HCT116 (cell line): Measurements from ENCODE around the gene TBX15. TPM values are rescaled to one million over a fixed set of nuclear protein-coding genes. Genes with fewer than 3 reads are reported as not detected.
"Not testable (repeated sequence)": the region's sequence is repeated elsewhere in the genome, so short reads cannot be mapped to it uniquely, and the experiment has no call there.

Experiments
- ATAC-seq: fragments of 200-7000 bp; cut with Tn5 transposase; 2 replicates; pipeline ENCODE4 v1.9.1; 2020; ENCODE audit warnings: mild to moderate bottlenecking, moderate library complexity
- BruUV-seq: library from RNA; stranded (reverse); fragments of 400-500 nt; replicated peaks from 2 replicates; lab custom pipeline; 2021; lab: Mats Ljungman, UMichigan
- CTCF ChIA-PET: fragments of 300-600 bp; sonication (Branson Sonifier 250); formaldehyde crosslinking; loops from one replicate; lab custom pipeline; 2021; ENCODE audit warnings: antibody characterized with exemption; lab: Charles Lee
- POLR2A ChIA-PET: fragments of 300-600, 350-600 bp; sonication (Branson Sonifier 250); formaldehyde crosslinking; loops from one replicate; lab custom pipeline; 2021; ENCODE audit warnings: antibody characterized with exemption; lab: Charles Lee
- RAD21 ChIA-PET, 2 experiments: fragments of 300-600 bp; sonication (Branson Sonifier 250); formaldehyde crosslinking; loops; one replicate each; lab custom pipeline; 2023; ENCODE audit warnings: low total read pairs in 2 of 2; ENCODE audit not compliant: uncharacterized antibody in 2 of 2, unreplicated experiment in 2 of 2, low non-redundant PET in 1 of 2; lab: Charles Lee
- DNase-seq: peaks from one replicate; pipeline ENCODE4 v3.0.0-alpha.2; 2010; ENCODE audit warnings: low read depth, low spot score
- H2AFZ ChIP-seq: fragments of 200-600 bp; shearing (Covaris generic), sonication (generic); 2 replicates; pipeline ENCODE4 v1.6.1; 2017; ENCODE audit warnings: low read depth, mixed run types, mixed read lengths, antibody characterized with exemption, low read length; ENCODE audit not compliant: poor library complexity, severe bottlenecking
- H3K27ac ChIP-seq: 2 replicates; pipeline ENCODE4 v1.5.1; 2012; ENCODE audit warnings: low read depth, low read length
- H3K27me3 ChIP-seq: fragments of 200-600 bp; sonication (generic); 2 replicates; pipeline ENCODE4 v1.6.1; 2016; ENCODE audit warnings: mixed run types, low read length, mixed read lengths; ENCODE audit not compliant: insufficient read depth
- H3K36me3 ChIP-seq, 2 experiments: fragments of 200-500 bp in 1 of 2; fragments of 200-600 bp in 1 of 2; sonication (Bioruptor generic) in 1 of 2; sonication (generic) in 1 of 2; 2 replicates each; pipeline versions ENCODE4 v1.5.1 to v1.6.1; 2014 to 2016; ENCODE audit warnings: low read length in 2 of 2, inconsistent platforms in 1 of 2, mixed read lengths in 1 of 2, mixed run types in 1 of 2; ENCODE audit not compliant: insufficient read depth in 2 of 2, control insufficient read depth in 1 of 2
- H3K4me1 ChIP-seq, 2 experiments: fragments of 200-600 bp in 1 of 2; sonication (generic) in 1 of 2; 2 replicates each; pipeline versions ENCODE4 v1.5.1 to v1.6.1; 2012 to 2017; ENCODE audit warnings: low read length in 2 of 2, inconsistent platforms in 1 of 2, mild to moderate bottlenecking in 1 of 2, mixed read lengths in 1 of 2, mixed run types in 1 of 2, moderate library complexity in 1 of 2; ENCODE audit not compliant: insufficient read depth in 2 of 2, control insufficient read depth in 1 of 2
- H3K4me2 ChIP-seq: fragments of 200-600 bp; sonication (generic); 2 replicates; pipeline ENCODE4 v1.6.1; 2017; ENCODE audit warnings: mixed run types, low read length, mixed read lengths
- H3K4me3 ChIP-seq, 2 experiments: fragments of 200-600 bp in 1 of 2; sonication (generic) in 1 of 2; replicated peaks in 1 of 2; 2 replicates each; pipeline ENCODE4 v1.5.1; 2011 to 2016; ENCODE audit warnings: low read length in 2 of 2, control low read depth in 1 of 2, low read depth in 1 of 2, mild to moderate bottlenecking in 1 of 2, mixed read lengths in 1 of 2, mixed run types in 1 of 2
- H3K79me2 ChIP-seq: fragments of 200-600 bp; sonication (generic); 2 replicates; pipeline ENCODE4 v1.6.1; 2017; ENCODE audit warnings: mild to moderate bottlenecking, mixed run types, low read length, moderate library complexity, mixed read lengths; ENCODE audit not compliant: insufficient read depth
- H3K9ac ChIP-seq: fragments of 200-600 bp; sonication (generic); 2 replicates; pipeline ENCODE4 v1.6.1; 2016; ENCODE audit warnings: low read length, mixed read lengths
- H3K9me2 ChIP-seq: fragments of 200-600 bp; sonication (generic), shearing (Covaris generic); 2 replicates; pipeline ENCODE4 v1.6.1; 2017; ENCODE audit warnings: mixed run types, mild to moderate bottlenecking, moderate library complexity; ENCODE audit not compliant: insufficient read depth
- H3K9me3 ChIP-seq, 2 experiments: fragments of 200-500 bp in 1 of 2; fragments of 200-600 bp in 1 of 2; sonication (Bioruptor generic) in 1 of 2; sonication (generic) in 1 of 2; 2 replicates each; pipeline ENCODE4 v1.6.1; 2014 to 2017; ENCODE audit warnings: low read length in 2 of 2, mixed read lengths in 2 of 2, inconsistent platforms in 1 of 2, low read depth in 1 of 2, mild to moderate bottlenecking in 1 of 2, mixed run types in 1 of 2, moderate library complexity in 1 of 2; ENCODE audit not compliant: control insufficient read depth in 1 of 2, insufficient read depth in 1 of 2
- H4K20me1 ChIP-seq: fragments of 200-600 bp; sonication (generic), shearing (Covaris generic); 2 replicates; pipeline ENCODE4 v1.6.1; 2017; ENCODE audit warnings: mixed run types, mild to moderate bottlenecking, moderate library complexity; ENCODE audit not compliant: insufficient read depth
- ELF1 ChIP-seq: IDR thresholded peaks from 2 replicates; pipeline ENCODE4 v1.6.1; 2012; ENCODE audit warnings: low read depth, borderline replicate concordance
- EZH2phosphoT487 ChIP-seq: fragments of 200-600 bp; IDR thresholded peaks from 2 replicates; pipeline ENCODE4 v1.6.1; 2018; ENCODE audit warnings: antibody characterized with exemption, borderline replicate concordance
- POLR2A ChIP-seq: IDR thresholded peaks from 2 replicates; pipeline ENCODE4 v1.7.0; 2011; ENCODE audit warnings: borderline replicate concordance; ENCODE audit not compliant: insufficient read depth, insufficient read length; ENCODE audit errors: extremely low read depth
- SP1 ChIP-seq: IDR thresholded peaks from 2 replicates; pipeline ENCODE4 v1.6.1; 2012; ENCODE audit warnings: low read depth
- SRF ChIP-seq: IDR thresholded peaks from 2 replicates; pipeline ENCODE4 v1.6.1; 2012; ENCODE audit warnings: low read depth
- intact Hi-C: fragments of 100-400 bp; cut with micrococcal nuclease; formaldehyde crosslinking; loops from 2 replicates; pipeline ENCODE4 v1.10.0; 2022
- total RNA-seq: library from RNA; stranded (reverse); gene quantifications from one replicate; pipeline ENCODE4 v1.2.1, GENCODE V29; 2021; ENCODE audit not compliant: unreplicated experiment
- TF ChIP-seq, protein P1 (sequence below): IDR thresholded peaks from 2 replicates; pipeline ENCODE4 v1.6.1; 2012; ENCODE audit warnings: low read depth

Gene TBX15
- total RNA-seq, 1 experiment from 2014 or later, result not detected

DNA sequence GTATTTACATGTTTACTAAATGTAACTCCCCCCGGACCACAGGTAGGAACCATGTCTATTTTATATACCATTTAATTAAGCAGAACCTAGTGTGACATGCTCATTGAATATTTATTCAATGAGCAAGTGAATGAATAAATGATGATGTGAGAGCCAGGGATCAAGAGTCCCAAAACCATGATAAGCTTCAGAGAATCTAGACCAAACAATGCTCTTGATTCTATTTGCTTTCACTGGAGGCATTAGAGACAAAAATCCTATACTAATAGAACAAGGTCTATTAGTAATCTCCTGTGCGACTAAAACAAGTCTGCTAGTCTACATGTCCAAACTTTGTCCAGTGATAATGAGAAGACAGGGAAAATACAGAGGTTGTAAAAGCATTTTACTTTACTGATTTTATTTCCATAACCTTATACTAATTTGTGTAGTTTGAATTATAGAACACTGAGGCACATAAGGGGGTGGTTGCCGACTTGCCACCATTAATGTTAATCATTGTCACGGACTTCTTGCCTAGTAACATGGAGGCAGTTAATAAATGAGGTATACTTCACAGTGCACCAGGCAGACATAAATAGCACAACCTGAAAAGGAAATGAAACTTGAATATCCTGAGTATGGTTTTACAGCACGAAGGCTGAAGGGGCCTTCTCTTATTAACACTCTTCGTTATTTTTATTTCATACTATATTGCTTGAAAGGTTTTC is 69.8 kb downstream of the TBX15 start:
- CTCF ChIA-PET, result no interaction called here
- Histone ChIP-seq H3K79me2 (no peaks in the 10 kb centered on the region), H3K4me3 (no peak overlapping the region), H3K27me3 (peaks cover 9% of the 10 kb centered on the region; the same call in 1 of the 2 replicates), H3K9me2 (no peaks in the 10 kb centered on the region), H2AFZ (no peak overlapping the region), H4K20me1 (no peaks in the 10 kb centered on the region), H3K9ac (no peak overlapping the region), H3K36me3 (no peaks in the 10 kb centered on the region), H3K4me2 (no peak overlapping the region), H3K4me1 (no peaks in the 10 kb centered on the region), H3K27ac (no peak overlapping the region), H3K9me3 (no peaks in the 10 kb centered on the region)
- DNase-seq, result no peak
- BruUV-seq, result no TSS peak
- POLR2A ChIA-PET, result no interaction called here
- ATAC-seq, result no peak
- intact Hi-C loops, result no loop called here
- RAD21 ChIA-PET, result no interaction called here
- TF ChIP-seq EZH2phosphoT487 (no peak), POLR2A (no peak), ELF1 (no peak), SP1 (no peak), SRF (no peak)
- TF ChIP-seq, protein P1, sequence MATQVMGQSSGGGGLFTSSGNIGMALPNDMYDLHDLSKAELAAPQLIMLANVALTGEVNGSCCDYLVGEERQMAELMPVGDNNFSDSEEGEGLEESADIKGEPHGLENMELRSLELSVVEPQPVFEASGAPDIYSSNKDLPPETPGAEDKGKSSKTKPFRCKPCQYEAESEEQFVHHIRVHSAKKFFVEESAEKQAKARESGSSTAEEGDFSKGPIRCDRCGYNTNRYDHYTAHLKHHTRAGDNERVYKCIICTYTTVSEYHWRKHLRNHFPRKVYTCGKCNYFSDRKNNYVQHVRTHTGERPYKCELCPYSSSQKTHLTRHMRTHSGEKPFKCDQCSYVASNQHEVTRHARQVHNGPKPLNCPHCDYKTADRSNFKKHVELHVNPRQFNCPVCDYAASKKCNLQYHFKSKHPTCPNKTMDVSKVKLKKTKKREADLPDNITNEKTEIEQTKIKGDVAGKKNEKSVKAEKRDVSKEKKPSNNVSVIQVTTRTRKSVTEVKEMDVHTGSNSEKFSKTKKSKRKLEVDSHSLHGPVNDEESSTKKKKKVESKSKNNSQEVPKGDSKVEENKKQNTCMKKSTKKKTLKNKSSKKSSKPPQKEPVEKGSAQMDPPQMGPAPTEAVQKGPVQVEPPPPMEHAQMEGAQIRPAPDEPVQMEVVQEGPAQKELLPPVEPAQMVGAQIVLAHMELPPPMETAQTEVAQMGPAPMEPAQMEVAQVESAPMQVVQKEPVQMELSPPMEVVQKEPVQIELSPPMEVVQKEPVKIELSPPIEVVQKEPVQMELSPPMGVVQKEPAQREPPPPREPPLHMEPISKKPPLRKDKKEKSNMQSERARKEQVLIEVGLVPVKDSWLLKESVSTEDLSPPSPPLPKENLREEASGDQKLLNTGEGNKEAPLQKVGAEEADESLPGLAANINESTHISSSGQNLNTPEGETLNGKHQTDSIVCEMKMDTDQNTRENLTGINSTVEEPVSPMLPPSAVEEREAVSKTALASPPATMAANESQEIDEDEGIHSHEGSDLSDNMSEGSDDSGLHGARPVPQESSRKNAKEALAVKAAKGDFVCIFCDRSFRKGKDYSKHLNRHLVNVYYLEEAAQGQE, result no peak
- TF ChIP-seq, all 23 proteins: peak for 0

DNA sequence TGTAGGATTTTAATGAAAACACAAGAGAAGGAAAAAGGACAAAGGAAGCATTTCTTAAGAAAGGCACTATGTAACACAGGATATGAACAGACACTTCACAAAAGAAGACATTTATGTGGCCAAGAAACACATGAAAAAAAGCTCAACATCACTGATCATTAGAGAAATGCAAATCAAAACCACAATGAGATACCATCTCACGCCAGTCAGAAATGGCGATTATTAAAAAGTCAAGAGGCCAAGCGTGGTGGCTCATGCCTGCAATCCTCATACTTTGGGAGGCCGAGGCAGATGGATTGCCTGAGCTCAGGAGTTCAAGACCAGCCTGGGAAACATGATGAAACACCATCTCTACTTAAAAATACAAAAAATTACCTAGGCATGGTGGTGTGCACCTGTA is 71.8 kb downstream of the TBX15 start:
- H3K4me2 ChIP-seq, DNase-seq, H3K4me3 ChIP-seq, H3K79me2 ChIP-seq, ATAC-seq, H3K27me3 ChIP-seq, H3K27ac ChIP-seq, POLR2A ChIA-PET, CTCF ChIA-PET, H3K36me3 ChIP-seq, H3K9me3 ChIP-seq, H3K9me2 ChIP-seq, H4K20me1 ChIP-seq, intact Hi-C loops, BruUV-seq, RAD21 ChIA-PET, H3K9ac ChIP-seq, H3K4me1 ChIP-seq, H2AFZ ChIP-seq: not testable (repeated sequence)
